Kidney (tissue), 2 donors: Measurements from ENCODE around the gene UNC45B. TPM values are rescaled to one million over a fixed set of nuclear protein-coding genes. Genes with fewer than 3 reads are reported as not detected.

ENCODE experiments used
- polyA plus RNA-seq: library from polyadenylated mRNA; stranded (reverse); fragments of 350-450 nt; fragmentation: Illumina TruSeq; extraction: RNeasy Lipid Tissue Mini Kit (QIAGEN cat#74804); gene quantifications from one replicate; pipeline ENCODE4 v1.2.3, GENCODE V29; 2014; ENCODE audit warnings: low read depth, low replicate concordance; ENCODE audit not compliant: insufficient read depth
- total RNA-seq: library from RNA; stranded (reverse); fragmentation: NEBNext Ultra II Directional; extraction: Animal tissue kit (Norgen Biotek cat#: 25700); gene quantifications from one replicate; pipeline ENCODE4 v1.2.1, GENCODE V29; 2021
- donor health status: DM: yes; HTN: yes; CAD: no.

The UNC45B gene
- total and polyA plus RNA-seq, 2 donors from 2014 or later = 0.38 to 0.54 TPM

Other genes starting within 250 kb of the UNC45B start
- gene CCT6B, start 186.4 kb upstream of the UNC45B start, total RNA-seq = 2.5 TPM
- gene CCT6B, start 186.4 kb upstream of the UNC45B start, polyA plus RNA-seq = 3.9 TPM
- gene ZNF830, start 186.3 kb upstream of the UNC45B start, total RNA-seq = 16.8 TPM
- 10.0 TPM for gene ZNF830, start 186.3 kb upstream of the UNC45B start, polyA plus RNA-seq
- 34.1 TPM for gene LIG3, start 167.3 kb upstream of the UNC45B start, total RNA-seq
- gene LIG3, start 167.3 kb upstream of the UNC45B start, polyA plus RNA-seq = 7.6 TPM
- gene RFFL, start 84.1 kb upstream of the UNC45B start, total RNA-seq = 29.0 TPM
- 15.7 TPM for gene RFFL, start 84.1 kb upstream of the UNC45B start, polyA plus RNA-seq
- 13.8 TPM for gene RAD51D, start 28.0 kb upstream of the UNC45B start, total RNA-seq
- gene RAD51D, start 28.0 kb upstream of the UNC45B start, polyA plus RNA-seq = 7.8 TPM
- gene FNDC8, start 26.2 kb upstream of the UNC45B start, total RNA-seq = not detected
- gene FNDC8, start 26.2 kb upstream of the UNC45B start, polyA plus RNA-seq = not detected
- gene NLE1, start 5.5 kb upstream of the UNC45B start, total RNA-seq = 11.0 TPM
- 9.6 TPM for gene NLE1, start 5.5 kb upstream of the UNC45B start, polyA plus RNA-seq
- not detected for gene SLC35G3, start 46.6 kb downstream of the UNC45B start, total RNA-seq
- not detected for gene SLC35G3, start 46.6 kb downstream of the UNC45B start, polyA plus RNA-seq
- gene SLFN5, start 95.3 kb downstream of the UNC45B start, total RNA-seq = 64.8 TPM
- gene SLFN5, start 95.3 kb downstream of the UNC45B start, polyA plus RNA-seq = 2.0 TPM
- gene SLFN11, start 225.8 kb downstream of the UNC45B start, total RNA-seq = 31.9 TPM
- gene SLFN11, start 225.8 kb downstream of the UNC45B start, polyA plus RNA-seq = 4.0 TPM